PC-9 (cell line): Measurements from ENCODE around the gene CCR6. TPM values are rescaled to one million over a fixed set of nuclear protein-coding genes. Genes with fewer than 3 reads are reported as not detected.

Experiments
- BruUV-seq: library from RNA; stranded (reverse); fragments of 400-500 nt; replicated peaks from 2 replicates; lab custom pipeline; 2021; lab: Mats Ljungman, UMichigan
- CTCF ChIA-PET: fragments of 300-600 bp; sonication (Branson Sonifier 250); formaldehyde crosslinking; loops from one replicate; lab custom pipeline; 2022; ENCODE audit warnings: antibody characterized with exemption; lab: Charles Lee
- POLR2A ChIA-PET: fragments of 300-600 bp; sonication (Branson Sonifier 250); formaldehyde crosslinking; loops from one replicate; lab custom pipeline; 2022; ENCODE audit warnings: antibody characterized with exemption; ENCODE audit not compliant: unreplicated experiment; lab: Charles Lee
- DNase-seq, 2 experiments: peaks; one replicate each; pipeline versions ENCODE4 v3.0.0 to v3.0.0-alpha.2; 2015 to 2022; ENCODE audit warnings: mixed read lengths in 1 of 2
- H2AFZ ChIP-seq: fragments of 200-600 bp; sonication (generic); 2 replicates; pipeline ENCODE4 v1.8.1; 2017; ENCODE audit warnings: antibody characterized with exemption
- H3F3A ChIP-seq: fragments of 200-600 bp; sonication (generic); 2 replicates; pipeline ENCODE4 v1.8.1; 2017; ENCODE audit warnings: antibody characterized with exemption, mild to moderate bottlenecking, low read depth; ENCODE audit not compliant: insufficient read depth
- H3K27ac ChIP-seq: fragments of 200-600 bp; sonication (generic); 2 replicates; pipeline ENCODE4 v1.6.1; 2016; ENCODE audit warnings: mixed run types
- H3K27me3 ChIP-seq: fragments of 200-600 bp; sonication (generic); 2 replicates; pipeline ENCODE4 v1.6.1; 2016; ENCODE audit warnings: low read depth, mixed run types; ENCODE audit not compliant: insufficient read depth
- H3K36me3 ChIP-seq: fragments of 200-600 bp; sonication (generic); 2 replicates; pipeline ENCODE4 v1.6.1; 2016; ENCODE audit warnings: low read depth, mixed run types
- H3K4me1 ChIP-seq: fragments of 200-600 bp; sonication (generic); replicated peaks from 2 replicates; pipeline ENCODE4 v1.6.1; 2016; ENCODE audit warnings: mixed run types; ENCODE audit not compliant: insufficient read depth
- H3K4me2 ChIP-seq: fragments of 200-600 bp; sonication (generic); 2 replicates; pipeline ENCODE4 v1.6.1; 2017; ENCODE audit warnings: mixed run types
- H3K4me3 ChIP-seq: fragments of 200-600 bp; sonication (generic); 2 replicates; pipeline ENCODE4 v1.6.1; 2016; ENCODE audit warnings: mixed run types
- H3K79me2 ChIP-seq: fragments of 200-600 bp; sonication (generic); 2 replicates; pipeline ENCODE4 v1.6.1; 2017; ENCODE audit warnings: low read depth, mixed run types
- H3K9me2 ChIP-seq: fragments of 200-600 bp; sonication (generic); 2 replicates; pipeline ENCODE4 v1.8.1; 2017; ENCODE audit warnings: mild to moderate bottlenecking; ENCODE audit not compliant: insufficient read depth
- H3K9me3 ChIP-seq: fragments of 200-600 bp; sonication (generic); 2 replicates; pipeline ENCODE4 v1.8.1; 2016; ENCODE audit warnings: low read depth; ENCODE audit not compliant: insufficient read depth
- H4K20me1 ChIP-seq: fragments of 200-600 bp; sonication (generic); 2 replicates; pipeline ENCODE4 v1.8.1; 2017; ENCODE audit not compliant: insufficient read depth
- CTCF ChIP-seq: fragments of 200-600 bp; sonication (generic); conservative IDR thresholded peaks from 2 replicates; pipeline ENCODE4 v1.6.1; 2017; ENCODE audit warnings: mixed run types, antibody characterized with exemption, mild to moderate bottlenecking, moderate library complexity
- EZH2 ChIP-seq: fragments of 200-600 bp; sonication (generic); IDR thresholded peaks from 2 replicates; pipeline ENCODE4 v1.8.0; 2017; ENCODE audit warnings: antibody characterized with exemption, low read depth
- intact Hi-C: fragments of 100-400 bp; cut with micrococcal nuclease; formaldehyde crosslinking; loops from one replicate; pipeline ENCODE4 v1.10.0; 2022; ENCODE audit not compliant: unreplicated experiment
- total RNA-seq: library from RNA; stranded (reverse); gene quantifications from 2 replicates; pipeline ENCODE4 v1.2.3, GENCODE V29; 2021

Gene CCR6
- total RNA-seq, 1 experiment from 2014 or later: not detected

GRCh38 chr6:167091805-167092107 lies 31.1 kb upstream of the CCR6 start:
- H3K4me1 ChIP-seq: no peaks in the 10 kb centered on the region

GRCh38 chr6:167092672-167093339 lies 30.1 kb upstream of the CCR6 start:
- H3K27me3 ChIP-seq: peaks cover 73% of the 10 kb centered on the region
- no peaks in the 10 kb centered on the region for H4K20me1 ChIP-seq
- no peaks in the 10 kb centered on the region for H3K36me3 ChIP-seq
- no peaks in the 10 kb centered on the region for H3K9me2 ChIP-seq
- POLR2A ChIA-PET: no interaction called here
- H2AFZ ChIP-seq: no peak overlapping the region
- no peaks in the 10 kb centered on the region for H3K79me2 ChIP-seq
- no peak overlapping the region for H3K27ac ChIP-seq
- H3K4me1 ChIP-seq: no peaks in the 10 kb centered on the region
- CTCF ChIA-PET: no interaction called here
- H3K9me3 ChIP-seq: no peaks in the 10 kb centered on the region
- no peak overlapping the region for H3K4me2 ChIP-seq
- no TSS peak for BruUV-seq
- no peak for TF ChIP-seq EZH2
- TF ChIP-seq CTCF: no peak
- H3F3A ChIP-seq: no peaks in the 10 kb centered on the region
- intact Hi-C loops: no loop called here
- H3K4me3 ChIP-seq: no peak overlapping the region
- no peak for DNase-seq

More at GRCh38 chr6:167091805-167092107, 31.1 kb upstream of the CCR6 start:
- BruUV-seq: no TSS peak
- Histone ChIP-seq H2AFZ (no peak overlapping the region), H3K36me3 (no peaks in the 10 kb centered on the region), H3K4me3 (no peak overlapping the region), H3K27ac (no peak overlapping the region), H3K9me2 (no peaks in the 10 kb centered on the region), H4K20me1 (no peaks in the 10 kb centered on the region), H3F3A (no peaks in the 10 kb centered on the region), H3K79me2 (no peaks in the 10 kb centered on the region), H3K9me3 (no peaks in the 10 kb centered on the region), H3K27me3 (peaks cover 64% of the 10 kb centered on the region), H3K4me2 (no peak overlapping the region)
- intact Hi-C loops: no loop called here
- DNase-seq: no peak
- no peak for TF ChIP-seq CTCF
- TF ChIP-seq EZH2: no peak
- ChIA-PET CTCF (no interaction called here), POLR2A (no interaction called here)

DNA sequence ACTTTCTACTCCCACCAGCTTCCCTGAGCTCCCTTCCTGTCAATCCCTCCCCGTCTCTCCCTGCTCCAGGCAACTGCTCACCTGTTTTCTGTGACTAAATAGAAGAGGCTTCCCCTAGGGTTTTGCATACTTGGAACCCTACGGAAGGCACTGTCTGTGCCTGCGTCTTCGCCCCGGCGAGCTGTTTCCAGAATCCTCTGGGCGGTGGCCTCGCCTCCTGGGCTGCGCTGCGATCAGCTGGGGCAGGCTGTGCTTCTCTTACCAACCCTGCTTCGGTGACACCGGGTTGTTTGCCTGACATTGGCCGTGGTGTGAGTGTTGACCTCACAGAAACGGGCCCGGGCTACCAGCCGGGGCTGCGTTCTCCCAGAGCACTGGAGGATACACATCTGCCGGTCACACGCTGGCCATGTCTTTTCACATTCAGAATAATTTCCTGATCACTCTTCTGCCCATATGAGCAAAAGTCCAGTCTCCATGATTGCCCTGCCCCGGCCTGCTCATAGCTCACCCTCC lies 29.4 kb upstream of the CCR6 start:
- Histone ChIP-seq H3K4me3 (no peak overlapping the region), H2AFZ (no peak overlapping the region), H3K79me2 (no peaks in the 10 kb centered on the region), H3K27me3 (peaks cover 79% of the 10 kb centered on the region), H3K36me3 (no peaks in the 10 kb centered on the region), H3K9me2 (no peaks in the 10 kb centered on the region), H3K4me1 (no peaks in the 10 kb centered on the region), H3K27ac (no peak overlapping the region), H3K4me2 (no peak overlapping the region), H4K20me1 (no peaks in the 10 kb centered on the region), H3F3A (no peaks in the 10 kb centered on the region), H3K9me3 (no peaks in the 10 kb centered on the region)
- intact Hi-C loops: no loop called here
- DNase-seq: no peak
- POLR2A ChIA-PET: no interaction called here
- BruUV-seq: no TSS peak
- TF ChIP-seq EZH2 (no peak), CTCF (no peak)
- CTCF ChIA-PET: no interaction called here
